ENCODE results near the gene UPK3BL2.
"Not testable (repeated sequence)": the region's sequence is repeated elsewhere in the genome, so short reads cannot be mapped to it uniquely, and the experiment has no call there.

The UPK3BL2 gene

GRCh38 chr7:102540604-102541003 lies 2.9 kb downstream of the UPK3BL2 start:
- not testable (repeated sequence) for DNase-seq (ENCODE audit: low read depth); H3K4me3 ChIP-seq (ENCODE audit: low read depth, low read length)

DNA sequence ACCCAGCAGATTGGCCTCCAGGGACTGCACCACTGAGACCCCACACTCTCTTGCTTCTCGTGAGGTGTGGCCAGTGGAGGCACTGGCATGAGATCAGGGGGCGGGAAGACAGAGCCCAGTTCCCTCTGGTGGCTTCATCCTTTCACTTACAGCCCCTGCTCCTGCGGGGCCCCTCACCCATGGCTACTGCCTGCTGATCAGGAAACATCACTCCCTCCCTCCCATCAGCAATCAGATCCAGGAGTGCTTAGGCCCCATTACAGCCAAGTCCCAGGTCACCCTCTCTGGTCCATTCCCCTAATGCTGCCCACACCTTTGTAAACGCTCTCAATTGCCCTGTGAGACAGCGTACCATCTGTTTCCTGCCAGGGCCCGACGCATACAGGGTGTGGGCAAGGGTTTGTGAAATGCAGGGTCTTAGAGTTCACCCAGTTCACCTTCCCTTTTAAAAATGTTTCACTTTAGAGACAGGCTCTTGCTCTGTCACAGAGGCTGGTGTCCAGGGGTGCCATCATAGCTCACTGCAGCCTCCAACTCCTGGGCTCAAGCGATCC lies 8.4 kb downstream of the UPK3BL2 start:
- not testable (repeated sequence) for H3K4me3 ChIP-seq (ENCODE audit: low read depth, low read length); DNase-seq (ENCODE audit: low read depth)

DNA sequence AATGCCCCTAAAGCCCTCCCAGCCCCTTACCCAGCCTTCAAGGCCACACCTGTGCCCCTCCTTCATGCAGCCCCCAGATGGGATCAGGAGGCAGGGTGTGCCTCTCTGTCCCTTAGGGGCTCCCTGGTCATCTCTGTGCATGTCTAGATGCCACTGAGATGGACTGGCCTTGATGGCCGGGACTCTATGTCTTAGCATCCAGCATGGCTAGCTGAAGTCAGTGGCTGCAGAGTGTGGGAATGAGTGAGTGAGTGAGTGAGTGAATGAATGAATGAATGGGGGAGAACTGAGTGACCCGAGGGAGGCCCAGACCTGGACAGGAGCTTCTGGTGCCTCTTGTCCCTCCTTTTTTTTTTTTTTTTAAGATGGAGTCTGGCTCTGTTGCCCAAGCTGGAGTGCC lies 11.4 kb downstream of the UPK3BL2 start:
- H3K4me3 ChIP-seq (ENCODE audit: low read depth, low read length); DNase-seq (ENCODE audit: low read depth): not testable (repeated sequence)

- not testable (repeated sequence) for H3K4me3 ChIP-seq (ENCODE audit: low read depth, low read length); DNase-seq (ENCODE audit: low read depth)
Measured at GRCh38 chr7:102531583-102531982, 11.9 kb downstream of the UPK3BL2 start.

DNA sequence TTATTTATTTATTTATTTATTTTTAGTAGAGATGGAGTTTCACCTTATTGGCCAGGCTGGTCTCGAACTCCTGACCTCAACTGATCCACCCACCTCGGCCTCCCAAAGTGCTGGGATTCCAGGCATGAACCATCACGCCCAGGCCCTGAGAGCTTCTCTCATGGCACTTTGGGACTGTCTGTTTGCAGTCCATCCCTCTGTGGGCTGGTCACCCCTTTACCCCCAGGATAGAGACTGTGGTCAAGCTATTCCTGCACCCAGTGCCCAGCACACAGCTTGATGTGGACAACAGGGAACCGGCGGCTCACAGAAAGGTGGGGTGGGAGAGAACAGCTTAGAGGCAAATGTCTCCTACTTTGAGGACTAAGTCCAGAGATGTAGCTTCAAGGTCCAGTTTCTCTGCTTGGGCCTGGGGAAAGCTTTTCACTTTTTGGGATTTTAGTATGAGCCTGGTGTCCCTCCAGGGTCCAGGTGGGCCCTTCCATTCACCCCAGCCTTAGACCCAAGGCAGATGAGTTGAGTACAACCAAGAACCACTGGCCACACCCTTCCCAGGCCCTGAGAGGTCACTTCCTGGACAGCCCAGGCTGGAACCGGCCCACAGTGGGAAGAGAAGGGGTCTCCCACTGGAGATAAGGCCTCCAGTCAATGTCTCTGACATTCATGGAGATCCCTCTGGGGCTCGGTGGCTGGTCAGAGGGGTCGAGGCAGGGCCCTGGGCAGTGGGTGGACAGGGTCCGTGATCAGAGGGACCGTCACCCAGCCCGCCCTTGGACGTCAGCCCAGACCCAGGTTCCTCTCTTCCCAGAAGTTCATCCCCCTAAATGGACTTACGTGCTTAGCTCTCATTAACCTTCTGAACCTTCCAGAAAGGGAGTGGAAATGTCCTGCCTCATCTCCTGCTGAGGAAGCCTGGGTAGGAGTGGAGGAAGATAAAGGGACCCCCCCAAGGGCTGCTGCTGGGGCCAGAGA lies 15.4 kb downstream of the UPK3BL2 start:
- not testable (repeated sequence) for DNase-seq (ENCODE audit: low read depth)

DNA sequence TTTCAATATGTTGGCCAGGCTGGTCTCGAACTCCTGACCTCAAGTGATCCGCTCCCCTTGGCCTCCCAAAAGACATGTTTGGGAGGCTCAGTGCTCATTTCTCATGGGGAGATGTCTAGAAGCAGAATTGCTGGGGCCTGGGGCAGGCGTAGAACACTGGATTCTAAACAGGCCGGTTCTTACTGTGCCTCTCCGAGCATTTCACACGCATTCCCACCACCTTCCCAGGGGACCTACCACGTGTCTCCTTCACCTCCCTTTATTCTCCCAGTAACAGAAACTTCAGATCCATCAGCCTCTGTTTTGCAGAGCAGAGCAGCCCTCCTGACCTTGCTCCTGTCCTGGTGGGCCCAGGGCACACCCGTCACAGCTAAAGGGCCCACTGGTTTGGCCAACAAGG lies 16.3 kb downstream of the UPK3BL2 start:
- not testable (repeated sequence) for DNase-seq (ENCODE audit: low read depth)

More for the DNA sequence above, 15.4 kb downstream of the UPK3BL2 start:
- H3K4me3 ChIP-seq (ENCODE audit: low read depth, low read length): not testable (repeated sequence)

GRCh38 chr7:102524803-102525202 lies 18.7 kb downstream of the UPK3BL2 start:
- H3K4me3 ChIP-seq (ENCODE audit: low read depth, low read length); DNase-seq (ENCODE audit: low read depth): not testable (repeated sequence)

More for the DNA sequence above, 16.3 kb downstream of the UPK3BL2 start:
- H3K4me3 ChIP-seq (ENCODE audit: low read depth, low read length): not testable (repeated sequence)

DNA sequence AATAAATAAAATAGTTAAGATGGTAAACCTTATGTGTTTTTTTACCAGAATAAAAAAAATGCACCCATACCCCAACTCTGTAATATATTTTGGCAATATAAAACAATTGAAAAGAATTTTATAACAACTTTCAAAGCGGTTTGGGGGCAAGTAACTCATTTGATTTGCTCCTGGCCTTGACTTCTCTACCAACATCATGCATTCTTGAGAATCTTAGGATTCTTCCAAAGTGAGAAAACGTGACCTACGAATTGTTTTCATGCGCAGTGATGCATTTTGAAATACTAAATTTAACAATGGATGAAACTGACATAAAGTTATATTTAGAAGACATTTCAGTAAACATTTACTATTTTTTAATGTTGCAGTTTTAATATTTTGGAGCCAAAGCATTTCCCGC lies 22.7 kb downstream of the UPK3BL2 start:
- H3K4me3 ChIP-seq (ENCODE audit: low read depth, low read length); DNase-seq (ENCODE audit: low read depth): not testable (repeated sequence)

- H3K4me3 ChIP-seq (ENCODE audit: low read depth, low read length); DNase-seq (ENCODE audit: low read depth): not testable (repeated sequence)
Measured at GRCh38 chr7:102517550-102518147, 25.8 kb downstream of the UPK3BL2 start, which contains the start of gene RASA4B. Gene RASA4B (minus strand): TSS chr7:102517777. CDS start chr7:102517710, 67 bp downstream.

DNA sequence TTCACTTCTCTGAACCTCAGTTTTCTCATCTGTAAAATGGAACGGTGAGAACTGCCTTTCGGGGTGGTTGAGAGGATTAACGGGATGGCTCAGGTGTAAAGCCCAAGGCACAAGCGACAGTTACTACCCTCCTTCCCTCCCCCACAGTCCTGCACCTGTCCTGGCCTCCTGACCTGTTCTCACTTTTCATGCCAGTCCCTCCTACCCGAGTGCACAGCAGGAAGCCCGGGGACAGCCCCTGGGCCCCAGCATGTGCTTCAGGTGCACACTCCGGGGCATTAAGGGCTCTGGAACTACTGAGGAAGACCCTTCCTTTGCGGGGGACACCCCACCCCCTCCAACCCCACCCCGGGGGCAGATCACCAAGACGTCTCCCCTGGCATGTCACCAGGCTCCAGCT lies 26.5 kb downstream of the UPK3BL2 start:
- DNase-seq (ENCODE audit: low read depth); H3K4me3 ChIP-seq (ENCODE audit: low read depth, low read length): not testable (repeated sequence)

- H3K4me3 ChIP-seq (ENCODE audit: low read depth, low read length); DNase-seq (ENCODE audit: low read depth): not testable (repeated sequence)
Measured at GRCh38 chr7:102515889-102516288, 27.6 kb downstream of the UPK3BL2 start.

DNA sequence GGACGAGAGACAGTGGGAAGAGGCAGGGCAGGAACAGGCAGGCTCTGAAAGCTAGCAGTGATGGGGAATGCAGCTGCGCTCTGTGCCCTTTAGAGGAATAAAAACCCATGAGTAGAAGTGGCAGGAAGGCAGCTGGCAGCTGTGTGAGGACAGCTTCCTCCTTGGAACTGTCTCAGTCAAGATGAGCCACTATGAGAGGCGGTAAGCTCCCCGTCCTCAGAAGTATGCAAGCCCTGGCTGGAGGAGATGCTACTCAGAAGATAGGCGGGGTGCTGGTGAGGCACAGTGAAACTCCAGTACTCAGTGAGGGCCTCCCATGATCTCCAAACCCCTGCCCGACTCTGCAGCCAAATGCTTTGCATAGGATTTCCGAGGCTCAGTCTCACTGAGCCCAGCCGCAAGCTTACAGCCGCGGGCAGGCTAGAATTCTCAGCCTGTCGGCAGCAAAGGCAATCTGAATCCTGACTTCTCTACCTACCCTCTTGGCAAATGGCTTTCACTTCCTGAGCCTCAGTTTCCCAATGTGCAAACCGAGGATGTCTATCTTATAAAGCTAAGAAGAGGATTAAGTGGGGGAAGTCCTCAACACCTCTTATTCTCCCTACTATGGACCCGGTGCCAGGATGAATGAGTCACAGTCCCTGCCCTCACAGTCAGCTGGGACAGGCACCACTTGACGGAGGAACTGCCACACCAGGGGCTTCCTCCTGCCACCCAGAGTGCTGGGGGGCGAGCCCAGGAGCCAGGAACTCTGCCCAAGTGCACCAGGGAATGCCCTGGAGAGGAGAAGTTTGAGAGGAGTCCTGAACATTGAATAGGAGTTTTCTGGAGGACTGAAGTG lies 28.4 kb downstream of the UPK3BL2 start:
- not testable (repeated sequence) for H3K4me3 ChIP-seq (ENCODE audit: low read depth, low read length); DNase-seq (ENCODE audit: low read depth)

GRCh38 chr7:102512642-102513221 lies 30.8 kb downstream of the UPK3BL2 start:
- DNase-seq (ENCODE audit: low read depth); H3K4me3 ChIP-seq (ENCODE audit: low read depth, low read length): not testable (repeated sequence)

DNA sequence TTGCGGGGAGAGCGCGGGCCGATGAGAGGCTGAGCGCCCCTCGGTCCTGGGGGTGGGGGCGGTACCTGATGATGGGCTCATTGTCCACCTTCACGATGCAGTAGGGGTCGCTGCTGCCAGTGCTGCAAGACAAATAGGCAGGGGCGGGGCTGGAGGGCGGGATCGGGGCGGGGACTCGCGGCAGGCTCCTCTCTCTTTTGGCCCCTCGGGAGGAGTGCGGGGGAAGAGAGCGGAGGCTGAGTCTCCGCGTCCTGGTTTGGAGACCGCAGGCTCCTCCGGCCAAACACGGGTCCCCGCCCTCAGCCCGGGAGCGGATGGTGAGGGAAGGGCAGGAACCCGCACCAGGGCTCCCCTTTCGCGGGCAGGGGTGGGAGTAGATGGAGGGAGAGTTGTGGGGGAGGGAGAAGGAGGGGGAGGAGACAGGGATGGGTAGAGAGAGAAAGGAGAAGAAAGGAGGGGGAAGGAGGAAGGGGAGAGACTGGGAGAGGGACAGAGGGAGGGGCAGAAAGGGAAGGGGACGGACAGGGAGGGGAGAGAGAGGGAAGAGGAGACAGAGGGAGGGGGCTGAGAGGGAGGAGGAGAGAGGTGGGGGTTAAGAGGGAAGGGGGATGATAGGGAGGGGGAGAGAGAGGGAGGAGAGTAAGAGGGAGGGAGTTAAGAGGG lies 31.5 kb downstream of the UPK3BL2 start:
- DNase-seq (ENCODE audit: low read depth); H3K4me3 ChIP-seq (ENCODE audit: low read depth, low read length): not testable (repeated sequence)

- not testable (repeated sequence) for DNase-seq (ENCODE audit: low read depth); H3K4me3 ChIP-seq (ENCODE audit: low read depth, low read length)
Measured at GRCh38 chr7:102510575-102510974, 32.9 kb downstream of the UPK3BL2 start.

DNA sequence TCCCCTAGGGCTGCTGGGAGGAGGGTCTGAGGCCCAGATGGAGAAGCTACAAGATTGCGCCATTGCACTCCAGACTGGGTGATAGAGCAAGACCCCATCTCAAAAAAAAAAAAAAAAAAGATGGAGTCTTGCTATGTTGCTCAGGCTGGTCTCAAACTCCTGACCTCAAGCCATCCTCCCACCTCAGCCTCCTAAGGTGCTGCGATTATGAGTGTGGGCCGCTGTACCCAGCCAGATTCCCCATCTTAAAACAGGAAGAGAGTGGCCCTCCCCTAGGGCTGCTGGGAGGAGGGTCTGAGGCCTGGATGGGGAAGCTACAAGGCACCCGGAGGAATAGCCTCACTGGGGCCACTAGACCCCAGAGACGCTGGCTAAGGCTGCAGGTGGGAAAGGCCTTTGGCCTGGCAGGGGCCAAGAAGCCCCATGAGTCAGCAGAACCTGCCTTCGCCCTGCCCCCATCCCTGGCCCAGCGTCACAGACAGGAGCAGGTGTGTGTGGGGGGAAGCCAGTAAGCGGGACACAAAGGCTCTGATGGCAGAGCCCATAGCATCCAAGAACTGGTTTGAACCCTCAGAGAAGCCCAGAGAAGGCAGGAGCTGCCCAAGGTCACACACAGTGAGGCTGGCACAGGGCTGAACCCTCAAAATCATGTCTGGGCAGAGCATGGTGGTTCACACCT lies 35.9 kb downstream of the UPK3BL2 start:
- H3K4me3 ChIP-seq (ENCODE audit: low read depth, low read length); DNase-seq (ENCODE audit: low read depth): not testable (repeated sequence)

Data from LNCaP clone FGC (cell line).